Hepatocyte (in vitro differentiated cells): ENCODE results near the gene LCN15.

Experiments used
- CTCF ChIP-seq: fragments of 200-600 bp; sonication (generic); IDR thresholded peaks from 2 replicates; pipeline ENCODE4 v1.5.1; 2016; ENCODE audit warnings: antibody characterized with exemption, mild to moderate bottlenecking; ENCODE audit not compliant: poor library complexity
- EZH2 ChIP-seq: fragments of 200-600 bp; sonication (generic); IDR thresholded peaks from 2 replicates; pipeline ENCODE4 v1.6.1; 2016; ENCODE audit warnings: antibody characterized with exemption, mild to moderate bottlenecking, borderline replicate concordance
- EZH2phosphoT487 ChIP-seq: fragments of 200-600 bp; sonication (generic); IDR thresholded peaks from one replicate; pipeline ENCODE4 v1.6.1; 2018; ENCODE audit warnings: antibody characterized with exemption, mild to moderate bottlenecking, low read depth, moderate library complexity; ENCODE audit not compliant: unreplicated experiment, severe bottlenecking

DNA sequence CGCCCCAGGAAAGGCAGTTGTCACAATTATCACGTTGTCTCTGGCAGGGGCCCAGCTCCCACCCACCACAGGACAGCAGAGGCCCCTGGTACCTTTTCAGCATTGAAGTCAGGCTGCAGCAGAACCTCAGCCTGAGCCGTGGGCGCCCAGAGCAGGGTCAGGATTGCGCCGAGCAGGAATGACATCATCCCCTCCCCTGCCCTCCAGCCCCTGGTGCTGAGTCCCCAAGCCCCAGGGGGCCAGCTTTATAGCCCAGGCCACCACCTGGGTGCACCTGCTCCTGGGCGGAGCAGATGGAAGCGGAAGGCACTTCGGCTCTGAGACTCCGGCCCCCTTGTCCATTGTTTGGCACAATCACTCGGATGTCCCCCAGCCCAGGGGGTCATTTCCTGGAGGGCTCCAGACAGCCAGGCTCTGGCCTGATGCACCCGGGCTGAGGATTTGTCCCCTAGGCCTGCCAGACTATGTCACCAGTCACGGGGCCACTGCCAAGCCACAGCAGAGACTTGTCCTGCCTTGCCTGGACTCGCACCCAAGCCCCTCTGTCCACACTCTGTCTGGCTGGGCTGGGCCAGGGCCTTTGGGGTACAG lies at the start of gene LCN15:
- TF ChIP-seq CTCF (no peak), EZH2 (no peak), EZH2phosphoT487 (no peak)
